Stimulated activated CD4-positive, alpha-beta T cell treated with anti-CD3 and anti-CD28 coated beads, Interleukin-4, amount 100 ng/mL, for 48 hours (primary cell): ENCODE results near the gene ISYNA1.
"Not testable (repeated sequence)": the region's sequence is repeated elsewhere in the genome, so short reads cannot be mapped to it uniquely, and the experiment has no call there.

Experiments used
- DNase-seq, 2 donors: peaks; one replicate each; pipeline ENCODE4 v3.0.0-alpha.2; 2020; ENCODE audit warnings: low read depth in 2 of 2

The ISYNA1 gene

DNA sequence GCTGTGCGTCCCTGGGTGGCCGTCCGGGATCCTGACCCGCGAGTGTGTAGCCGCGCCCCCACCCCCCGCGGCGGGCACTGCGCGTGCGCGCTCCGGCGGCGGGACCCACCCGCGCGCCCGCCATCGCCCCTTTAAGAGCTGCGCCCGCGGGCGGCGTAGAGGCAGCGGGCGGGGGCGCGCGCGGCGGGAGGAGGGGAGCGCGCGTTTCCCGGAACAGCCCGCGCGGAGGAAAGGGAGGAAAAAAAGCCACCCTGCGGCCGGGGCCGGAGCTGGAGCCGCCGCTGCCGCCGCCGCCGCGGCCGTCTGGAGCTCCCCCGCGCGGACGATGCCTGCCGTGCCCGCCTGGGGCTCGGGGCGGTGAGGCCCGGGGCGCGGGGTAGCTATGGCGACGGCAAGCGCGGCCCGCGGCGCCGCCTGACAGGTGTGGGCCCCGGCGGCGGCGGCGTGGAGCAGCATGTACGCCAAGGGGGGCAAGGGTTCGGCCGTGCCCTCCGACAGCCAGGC is 18.7 kb downstream of the ISYNA1 start, which contains the start of gene SSBP4:
Gene SSBP4, plus strand, starts transcription at position 204 of the 504 bp plus-strand sequence. Its CDS starts 251 bp downstream, at position 455.
- DNase-seq, result peak; percentile 56 to 60

DNA sequence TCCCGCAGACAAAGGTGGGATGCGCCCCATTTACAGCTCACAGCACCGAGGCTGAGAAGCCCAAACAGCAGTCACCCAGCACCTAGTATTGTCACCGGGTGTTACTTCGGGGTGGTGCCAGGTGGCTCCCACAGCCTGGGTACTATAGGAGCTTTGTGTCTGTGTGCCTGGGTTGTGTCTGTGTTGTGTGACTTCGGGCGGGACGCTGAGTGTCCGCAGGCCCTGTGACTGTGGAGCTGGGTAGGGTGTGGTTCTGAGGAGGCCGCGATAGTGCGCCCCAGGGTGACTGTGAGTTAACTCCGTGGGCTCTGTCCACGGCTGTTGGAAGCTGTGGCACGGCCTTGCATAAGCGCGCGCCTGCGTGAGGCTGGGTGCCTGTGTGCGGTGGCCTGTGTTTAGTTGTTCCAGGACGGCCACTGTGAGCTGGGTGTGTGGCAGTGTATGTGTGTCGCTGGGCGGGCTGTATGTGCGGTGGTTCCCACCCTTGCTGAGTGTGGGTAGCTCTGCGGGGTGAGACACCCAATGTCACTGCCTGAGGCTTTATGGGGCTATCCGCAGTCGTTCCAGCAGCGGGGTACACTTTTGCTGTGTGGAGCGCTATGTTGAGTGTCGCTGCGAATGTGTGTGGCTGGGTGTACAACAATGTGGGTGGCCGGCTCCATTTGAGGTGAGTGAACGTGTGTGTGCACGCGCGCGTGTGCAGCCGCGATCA is 19.3 kb downstream of the ISYNA1 start:
- no peak for DNase-seq

DNA sequence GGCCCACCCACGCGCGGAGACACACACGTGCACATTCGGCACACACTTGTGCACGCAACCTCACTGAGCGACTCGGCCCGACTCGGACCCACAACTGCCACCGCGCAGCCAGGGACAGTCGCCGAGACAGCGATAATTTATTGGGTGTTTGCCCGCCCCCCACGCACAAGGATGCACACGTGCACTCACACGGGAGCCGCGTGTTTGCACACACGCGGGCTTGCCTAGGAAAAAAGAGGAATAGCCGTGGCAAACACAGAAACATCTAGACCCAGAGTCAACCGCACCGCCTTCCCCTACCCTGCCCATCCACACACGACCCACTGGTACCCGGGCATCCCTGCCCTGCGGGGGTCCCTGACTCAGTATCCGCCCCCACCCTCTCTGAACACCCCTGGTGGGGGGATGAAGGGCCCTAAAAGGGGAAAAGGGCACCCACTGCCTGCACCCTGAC is 19.9 kb downstream of the ISYNA1 start:
- DNase-seq, result no peak

DNA sequence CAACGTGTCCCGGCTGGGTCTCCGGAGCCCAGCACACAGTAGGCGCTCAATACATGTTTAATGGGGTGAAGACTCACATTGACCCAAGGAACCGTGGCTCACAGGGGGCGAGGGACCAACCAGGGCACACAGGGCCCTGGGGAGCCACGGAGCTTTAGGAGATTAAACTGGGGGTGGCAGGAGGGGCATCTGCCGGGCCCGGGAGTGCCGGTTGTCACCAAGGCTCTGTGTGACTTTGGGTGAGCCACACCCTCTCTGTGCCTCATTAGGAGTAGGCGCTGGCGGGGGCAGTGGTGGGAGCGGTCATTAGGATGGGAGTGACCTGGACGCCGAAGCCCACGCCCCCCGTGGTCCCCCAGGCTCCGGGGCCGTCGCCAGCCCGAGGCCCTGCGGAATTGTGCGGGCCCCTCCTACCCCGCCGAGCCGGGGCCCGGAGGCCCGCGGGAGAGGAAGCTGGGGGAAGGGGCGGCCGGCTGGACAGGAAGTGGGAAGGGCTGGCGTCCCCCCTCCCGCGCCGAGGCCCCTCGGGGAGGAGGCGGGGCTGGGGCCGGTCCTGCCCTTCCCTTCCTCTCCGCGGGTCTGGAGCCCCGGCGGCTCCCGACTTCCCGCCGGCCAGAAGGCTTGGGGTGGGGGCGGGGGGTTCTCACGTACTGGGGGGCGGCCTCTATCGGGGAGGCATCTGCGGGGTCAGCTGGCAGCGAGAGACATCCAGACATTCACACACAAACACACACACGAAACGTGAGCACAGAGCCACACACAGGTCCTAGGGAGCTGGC is 20.5 kb downstream of the ISYNA1 start:
- DNase-seq, result no peak

DNA sequence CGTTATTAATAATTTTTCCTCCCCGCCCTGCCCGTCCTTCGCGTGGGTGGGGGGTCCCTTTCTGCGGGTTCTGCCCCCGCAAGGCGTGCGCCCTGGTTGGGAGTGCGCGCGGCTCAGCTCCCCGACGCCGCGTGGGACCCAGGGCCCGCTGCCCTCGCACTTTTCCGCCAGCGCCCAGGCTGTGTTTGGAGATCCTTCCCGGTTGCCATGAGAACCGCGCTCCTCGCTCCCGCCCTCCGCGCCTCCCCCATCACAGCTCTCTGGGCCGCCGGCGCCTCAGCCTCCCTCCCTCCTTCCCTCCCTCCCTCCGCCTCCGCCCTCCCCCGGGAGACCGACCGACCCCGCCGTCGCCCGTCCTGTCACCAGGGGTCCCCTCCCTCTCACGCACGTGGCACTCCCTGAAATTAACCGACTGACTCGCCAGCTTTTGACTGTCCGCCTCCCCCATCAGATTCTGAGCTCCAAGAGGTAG is 21.1 kb downstream of the ISYNA1 start:
- DNase-seq, result peak in 1 of 2 donors; percentile 66

DNA sequence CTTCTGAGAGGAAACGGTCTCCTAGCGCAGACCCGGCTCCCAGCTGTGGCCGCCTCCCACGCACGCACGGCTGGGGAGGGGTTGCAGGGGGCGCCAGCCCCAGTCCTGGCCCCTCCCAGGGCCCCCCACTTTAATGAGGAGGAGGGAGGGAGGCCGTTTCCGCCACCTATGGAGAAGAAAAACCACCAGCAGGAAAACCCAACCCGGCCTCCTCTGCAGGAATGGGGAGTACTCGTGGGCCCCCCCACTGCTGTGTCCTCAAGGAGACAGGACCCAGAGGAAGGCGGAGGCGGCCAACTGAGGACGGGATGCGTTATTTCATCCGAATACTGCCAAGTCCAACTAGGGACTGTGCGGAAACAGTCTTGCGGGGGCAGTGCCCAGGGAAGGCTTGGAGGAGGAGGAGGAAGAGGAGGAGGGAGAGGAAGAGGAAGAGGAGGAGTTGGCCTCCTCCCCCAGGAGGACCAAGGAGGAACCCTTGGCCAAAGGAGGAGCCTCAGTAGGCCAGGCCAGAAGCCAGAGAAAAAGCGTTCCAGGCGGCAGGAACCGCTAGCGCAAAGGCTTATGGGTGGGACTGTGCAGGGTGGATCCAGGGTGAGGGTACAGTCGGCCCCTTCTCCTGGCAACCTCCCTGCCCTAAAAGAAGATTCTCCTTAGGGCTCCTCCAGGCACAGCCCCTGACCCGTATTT is 22.6 kb downstream of the ISYNA1 start:
- DNase-seq, result no peak

DNA sequence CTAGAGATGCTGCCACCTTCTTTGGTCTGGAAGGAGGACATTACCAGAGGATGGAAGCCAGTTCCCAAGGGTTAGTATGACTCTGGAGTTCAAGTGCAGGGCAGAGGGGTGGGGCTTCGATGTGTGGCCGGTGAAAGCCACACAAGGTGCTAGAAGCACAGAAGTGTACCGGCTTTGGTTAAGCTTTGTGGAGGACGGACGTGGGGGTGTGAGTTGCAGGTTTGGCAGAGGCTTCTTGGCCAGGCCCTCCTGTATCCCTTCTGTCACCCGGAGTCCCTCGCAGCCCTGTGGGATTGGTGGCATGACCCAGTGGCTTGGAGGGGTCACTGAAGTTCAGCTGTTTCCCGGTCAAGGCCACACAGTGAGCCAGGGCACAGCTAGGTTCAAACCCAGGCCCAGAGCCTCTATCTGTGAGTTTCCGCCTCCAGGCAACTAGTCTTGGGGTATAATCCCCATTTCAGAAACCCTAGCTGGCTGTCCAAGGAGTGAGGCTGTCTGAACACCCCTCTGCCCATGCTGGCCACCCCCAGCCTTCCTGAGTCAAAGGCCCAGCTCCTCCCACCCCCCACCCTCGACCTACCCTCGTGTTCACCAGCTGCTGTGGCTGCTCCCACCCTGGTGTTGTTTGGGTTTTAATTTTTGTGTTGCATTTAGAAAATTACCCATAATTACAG is 23.3 kb downstream of the ISYNA1 start:
- no peak for DNase-seq

DNA sequence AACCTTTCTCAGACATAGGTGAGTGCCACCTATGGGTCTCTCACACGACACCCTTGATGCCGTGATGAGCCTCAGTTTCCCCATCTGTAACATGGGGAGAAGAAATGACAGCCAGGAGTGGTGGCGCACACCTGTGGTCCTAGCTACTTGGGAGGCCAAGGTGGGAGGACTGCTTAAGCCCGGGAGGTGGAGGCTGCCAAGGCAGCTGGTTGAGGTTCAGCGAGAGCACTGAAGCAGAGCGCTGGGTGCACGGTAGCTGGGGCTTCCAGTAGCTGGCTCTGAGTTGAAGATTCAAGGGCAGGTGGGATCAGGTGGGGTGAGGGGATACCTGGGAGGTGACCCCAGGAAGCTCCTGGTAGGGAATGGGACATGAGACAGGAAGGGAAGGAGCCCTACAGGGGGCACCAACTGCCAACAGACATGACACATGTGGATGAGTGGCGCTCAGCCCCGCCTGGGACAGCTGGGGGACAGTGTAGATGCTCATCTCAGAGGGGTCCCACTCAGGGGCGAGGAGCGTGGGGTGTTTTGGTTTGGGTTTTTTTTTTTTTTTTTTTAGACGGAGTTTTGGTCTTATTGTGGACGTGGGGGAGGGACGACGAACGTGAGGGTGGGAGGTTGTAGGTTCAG is 25.2 kb downstream of the ISYNA1 start:
- no peak for DNase-seq

DNA sequence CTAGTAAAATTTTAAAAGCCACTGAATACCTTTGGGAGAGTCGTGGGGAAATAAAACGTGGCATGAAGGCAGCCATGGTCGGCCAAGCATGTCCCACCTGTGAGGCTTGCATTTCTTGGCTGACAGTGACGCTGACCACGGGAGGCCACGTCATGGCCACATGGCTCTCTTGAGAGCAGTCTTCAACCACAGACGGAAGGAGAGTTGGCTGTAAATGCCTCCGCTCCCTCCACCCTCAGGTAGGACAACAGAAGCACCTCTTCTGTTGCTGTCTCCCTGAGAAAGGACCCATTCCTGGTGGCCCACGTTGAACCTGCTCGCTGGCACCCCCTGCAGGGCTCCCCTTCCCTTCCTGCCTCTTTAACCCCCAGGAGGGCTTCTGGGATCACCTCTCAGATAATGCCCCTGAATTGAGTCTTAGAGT is 29.9 kb downstream of the ISYNA1 start:
- no peak for DNase-seq

DNA sequence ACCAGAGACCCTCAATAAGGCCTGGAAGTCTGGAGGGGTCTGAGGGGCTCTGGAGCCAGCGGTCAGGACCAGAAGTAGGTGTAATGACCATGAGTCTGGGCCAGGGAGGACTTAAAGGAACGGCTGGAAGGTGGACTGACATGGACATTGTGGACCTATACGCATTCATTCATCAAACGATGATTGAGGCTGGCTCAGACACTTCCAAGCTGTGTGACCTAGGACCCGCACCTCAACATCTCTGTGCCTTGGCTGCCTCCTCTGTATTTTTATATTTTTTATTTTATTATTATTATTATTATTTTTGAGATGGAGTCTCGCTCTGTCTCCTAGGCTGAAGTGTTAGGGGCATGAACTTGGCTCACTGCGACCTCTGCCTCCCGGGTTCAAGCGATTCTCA is 31.2 kb downstream of the ISYNA1 start:
- DNase-seq, result no peak

DNA sequence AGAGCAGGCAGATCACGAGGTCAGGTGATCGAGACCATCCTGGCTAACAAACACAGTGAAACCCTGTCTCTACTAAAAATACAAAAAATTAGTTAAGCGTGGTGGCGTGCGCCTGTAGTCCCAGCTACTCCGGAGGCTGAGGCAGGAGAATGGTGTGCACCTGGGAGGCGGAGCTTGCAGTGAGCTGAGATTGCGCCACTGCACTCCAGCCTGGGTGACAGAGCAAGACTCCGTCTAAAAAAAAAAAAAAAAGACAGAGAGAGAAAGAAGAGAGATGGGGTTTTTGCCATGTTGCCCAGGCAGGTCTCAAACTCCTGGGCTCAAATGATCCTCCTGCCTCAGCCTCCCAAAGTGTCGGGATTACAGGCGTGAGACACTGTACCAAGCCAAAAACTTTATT is 32.2 kb downstream of the ISYNA1 start:
- not testable (repeated sequence) for DNase-seq

DNA sequence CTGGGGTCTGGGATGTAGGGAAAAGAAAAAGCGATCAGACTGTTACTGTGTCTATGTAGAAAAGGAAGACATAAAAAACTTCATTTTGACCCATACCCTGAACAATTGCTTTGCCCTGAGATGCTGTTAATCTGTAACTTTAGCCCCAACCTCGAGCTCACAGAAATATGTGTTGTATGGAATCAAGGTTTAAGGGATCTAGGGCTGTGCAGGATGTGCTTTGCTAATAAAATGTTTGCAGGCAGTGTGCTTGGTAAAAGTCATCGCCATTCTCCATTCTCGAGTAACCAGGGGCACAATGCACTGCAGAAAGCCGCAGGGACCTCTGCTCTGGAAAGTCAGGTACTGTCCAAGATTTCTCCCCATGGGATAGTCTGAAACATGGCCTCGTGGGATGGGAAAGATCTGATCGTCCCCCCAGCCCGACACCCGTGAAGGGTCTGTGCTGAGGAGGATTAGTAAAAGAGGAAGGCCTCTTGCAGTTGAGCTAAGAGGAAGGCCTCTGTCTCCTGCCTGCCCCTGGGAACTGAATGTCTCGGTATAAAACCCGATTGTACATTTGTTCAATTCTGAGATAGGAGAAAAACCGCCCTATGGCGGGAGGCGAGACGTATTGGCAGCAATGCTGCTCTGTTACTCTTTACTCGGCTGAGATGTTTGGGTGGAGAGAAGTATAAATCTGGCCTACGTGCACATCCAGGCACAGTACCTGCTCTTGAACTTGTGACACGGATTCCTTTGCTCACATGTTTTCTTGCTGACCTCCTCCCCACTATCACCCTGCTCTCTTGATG is 35.3 kb downstream of the ISYNA1 start:
- DNase-seq, result not testable (repeated sequence)

DNA sequence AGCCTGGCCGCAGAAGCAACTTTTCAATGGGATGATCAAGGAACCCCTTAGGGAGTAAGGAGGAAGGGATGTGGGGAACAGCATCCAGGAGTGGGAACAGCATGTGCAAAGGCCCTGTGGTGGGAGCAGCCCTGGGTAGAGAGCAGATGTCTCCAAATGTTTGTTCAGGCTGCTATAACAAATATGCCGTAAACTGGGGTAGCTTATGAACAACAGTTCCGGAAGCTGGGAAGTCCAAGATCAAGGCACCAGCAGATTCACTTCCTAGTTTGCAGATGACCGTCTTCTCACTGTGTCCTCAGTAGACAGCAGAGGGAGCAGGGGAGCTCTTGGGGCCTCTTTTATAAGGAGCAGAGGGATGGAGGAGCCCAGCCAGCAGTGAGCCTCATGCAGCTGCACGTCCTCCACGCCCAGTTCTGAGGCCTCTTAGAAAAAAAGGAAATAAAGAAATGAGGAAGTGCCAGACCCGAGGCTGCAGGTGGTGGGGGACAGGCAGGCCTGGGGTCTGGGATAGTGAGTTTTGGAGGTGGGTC is 36.3 kb downstream of the ISYNA1 start:
- DNase-seq, result no peak

DNA sequence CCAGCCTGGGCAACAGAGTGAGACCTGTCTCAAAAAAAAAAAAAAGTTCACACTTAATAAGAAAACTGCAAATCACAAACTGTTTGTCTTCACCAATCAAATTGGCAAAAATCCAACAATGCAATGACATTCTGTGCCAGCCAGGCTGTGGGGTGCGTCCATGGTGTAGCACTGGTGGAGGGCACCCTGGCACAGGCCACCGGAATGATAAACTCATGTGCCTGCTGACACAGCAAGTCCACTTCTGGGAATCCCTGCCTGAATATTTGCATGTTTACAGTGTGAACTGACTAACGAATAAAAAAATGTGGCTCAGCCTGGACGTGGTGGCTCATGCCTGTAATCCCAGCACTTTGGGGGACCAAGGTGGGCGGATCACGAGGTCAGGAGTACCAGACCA is 38.9 kb downstream of the ISYNA1 start:
- DNase-seq, result no peak

DNA sequence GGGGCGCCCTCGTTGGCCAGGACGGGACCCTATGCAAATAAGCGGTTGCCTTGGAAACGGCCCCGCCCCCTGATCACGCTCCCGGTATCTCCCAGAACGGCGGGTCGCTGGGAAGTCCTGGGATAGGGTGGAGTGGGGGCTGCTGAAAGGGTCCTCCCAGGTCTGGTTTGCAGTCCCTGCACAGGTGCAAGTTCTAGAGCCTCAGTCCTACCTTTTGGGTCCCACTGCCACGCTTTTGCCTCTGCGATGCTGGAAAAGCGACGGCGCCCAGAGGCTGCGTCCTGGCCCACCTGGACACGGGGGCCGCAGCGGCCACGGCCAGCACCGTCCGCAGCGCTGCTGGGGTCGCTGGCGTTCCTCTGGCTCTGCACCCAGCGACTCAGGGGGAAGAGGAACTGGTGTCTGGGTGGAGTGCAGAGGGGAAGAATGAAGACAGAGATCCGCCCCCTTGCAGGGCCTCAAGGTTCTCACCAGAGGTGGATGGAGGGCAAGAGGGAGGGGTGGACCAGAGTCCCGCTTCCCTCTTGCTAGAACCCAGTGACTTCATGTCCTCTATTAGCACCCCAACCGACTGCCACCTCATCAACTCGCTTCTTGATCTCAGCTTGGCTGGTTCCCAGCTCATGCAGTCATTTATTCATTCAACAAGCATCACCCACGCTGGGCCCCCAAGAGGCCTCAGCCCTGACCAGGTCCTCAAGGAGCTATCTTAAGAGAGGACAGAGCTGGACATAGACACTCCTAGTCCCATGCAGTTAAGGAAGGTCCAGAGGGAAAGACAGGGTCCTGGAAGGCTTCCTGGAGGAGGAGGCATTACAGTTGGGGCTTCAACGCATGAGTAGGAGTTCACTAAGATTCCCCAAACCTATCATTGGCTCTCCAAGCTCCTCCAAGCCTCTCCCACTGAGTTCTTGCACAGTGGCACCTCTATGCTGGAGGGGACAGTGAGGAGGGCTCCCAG is 40.4 kb downstream of the ISYNA1 start, which contains the start of gene LRRC25:
Gene LRRC25, minus strand, starts transcription at position 381 of the 961 bp plus-strand sequence. CDS start 659 bp downstream, outside the sequence.
- DNase-seq, result no peak

DNA sequence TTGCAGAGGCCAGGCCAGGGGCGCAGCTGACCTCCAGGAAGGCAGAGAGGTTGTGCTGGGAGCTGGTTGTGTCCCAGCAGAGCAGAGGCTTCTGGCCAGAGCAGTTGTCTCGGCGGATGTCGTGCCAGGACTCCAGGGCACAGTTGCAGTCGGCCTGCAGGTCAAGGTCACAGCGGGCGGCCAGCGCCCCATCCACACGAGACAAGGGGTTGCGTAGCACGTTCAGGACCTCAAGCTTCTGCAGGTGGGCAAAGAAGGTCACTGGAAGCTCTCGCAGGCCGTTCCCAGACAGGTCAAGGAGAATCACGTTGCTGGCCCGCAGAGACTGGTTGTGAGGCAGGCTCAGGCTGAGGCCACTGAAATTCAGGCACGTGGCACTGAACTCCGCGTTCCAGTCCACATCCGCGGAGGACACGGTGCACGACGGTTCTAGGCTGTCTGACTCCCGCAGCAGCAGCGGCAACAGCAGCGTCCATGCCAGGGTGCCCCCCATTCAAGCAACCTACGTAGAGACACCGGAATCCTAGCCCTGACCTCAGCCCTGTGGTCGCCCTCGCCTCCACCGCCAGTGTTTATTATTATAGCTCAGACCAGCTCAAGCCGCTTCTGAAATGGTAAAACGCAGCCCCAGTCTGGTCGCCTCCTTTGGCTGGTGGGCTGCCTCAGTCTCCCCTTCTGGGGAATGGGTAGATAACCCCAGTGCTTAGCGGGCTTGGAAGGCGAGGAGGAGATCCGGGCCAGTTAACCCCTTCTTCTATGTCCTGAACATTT is 41.3 kb downstream of the ISYNA1 start:
- DNase-seq, result no peak

DNA sequence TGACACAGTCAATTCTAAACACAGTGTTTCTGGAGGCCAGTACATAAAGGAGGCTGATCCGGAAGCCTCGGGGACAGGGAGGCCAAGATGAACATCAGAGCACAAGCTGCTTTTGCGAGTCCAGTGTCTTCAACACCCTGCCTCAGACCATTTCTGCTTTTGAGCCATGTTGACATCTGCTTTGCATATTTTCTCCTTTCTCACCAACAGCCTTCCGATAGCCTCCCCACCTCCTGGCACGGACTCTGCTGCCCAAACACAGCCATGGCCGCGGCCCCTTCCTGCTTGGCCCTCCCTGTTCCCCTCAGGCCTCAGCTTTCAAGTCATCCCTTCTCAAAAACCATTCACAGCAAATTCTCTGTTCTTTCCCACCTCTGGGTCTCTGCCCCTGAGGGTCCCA is 44.1 kb downstream of the ISYNA1 start:
- DNase-seq, result no peak

DNA sequence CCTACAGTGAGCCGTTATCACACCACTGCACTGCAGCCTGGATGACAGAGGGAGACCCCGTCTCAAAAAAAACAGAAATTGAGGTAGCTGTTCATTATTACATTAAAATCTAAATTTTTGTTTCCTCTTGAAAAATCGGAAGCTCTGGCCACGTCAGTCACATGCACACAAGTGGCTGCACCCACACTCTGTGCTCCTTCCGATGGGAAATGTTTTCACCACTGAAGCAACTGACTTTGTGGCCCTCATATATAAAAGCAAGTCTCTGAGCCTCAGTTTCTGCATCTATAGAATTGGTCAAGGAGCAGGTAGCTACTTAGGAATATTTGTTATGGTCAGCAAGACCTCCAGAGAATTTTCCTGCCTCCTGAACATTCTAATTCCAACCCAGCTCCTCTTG is 45.0 kb downstream of the ISYNA1 start:
- DNase-seq, result no peak
